22Rv1 (cell line): ENCODE data around the gene NPAS2.

Experiments
- CTCF ChIP-seq: fragments of 450-650 bp; IDR thresholded peaks from 2 replicates; pipeline ENCODE4 v1.5.1; 2017; ENCODE audit warnings: mild to moderate bottlenecking
- ZFX ChIP-seq: fragments of 450-650 bp; IDR thresholded peaks from 2 replicates; pipeline ENCODE4 v1.6.1; 2017; ENCODE audit warnings: antibody characterized with exemption, borderline replicate concordance

- no peak for TF ChIP-seq CTCF
- no peak for TF ChIP-seq ZFX
These were observed 186.3 kb downstream of the NPAS2 start for GRCh38 chr2:101006065-101006715.
